GM18519 (cell line): ENCODE results near the gene MLLT6.
"Not testable (repeated sequence)": the region's sequence is repeated elsewhere in the genome, so short reads cannot be mapped to it uniquely, and the experiment has no call there.

Source experiments
- ATAC-seq: cut with Tn5 transposase; IDR thresholded peaks from one replicate; pipeline ENCODE4 v1.9.1; 2021; ENCODE audit warnings: mild to moderate bottlenecking, moderate library complexity; ENCODE audit not compliant: unreplicated experiment, low FRiP score

Gene MLLT6

GRCh38 chr17:38725066-38725465, 20.0 kb downstream of the MLLT6 start:
- no peak for ATAC-seq

GRCh38 chr17:38726145-38726544, 21.1 kb downstream of the MLLT6 start:
- not testable (repeated sequence) for ATAC-seq

- no peak for ATAC-seq
Measured at GRCh38 chr17:38727736-38728135, 22.7 kb downstream of the MLLT6 start.

GRCh38 chr17:38728290-38728831, 23.3 kb downstream of the MLLT6 start:
- ATAC-seq: no peak

- ATAC-seq: no peak
Measured at GRCh38 chr17:38729368-38729885, 24.4 kb downstream of the MLLT6 start.

GRCh38 chr17:38729886-38730525, 24.9 kb downstream of the MLLT6 start, which contains the start of gene CISD3:
Gene CISD3 (plus strand): TSS chr17:38730341. CDS start chr17:38730359, 18 bp downstream.
- peak; percentile 53 for ATAC-seq

GRCh38 chr17:38730526-38731379, 25.7 kb downstream of the MLLT6 start:
- no peak for ATAC-seq

- ATAC-seq: no peak
Measured at GRCh38 chr17:38731526-38732294, 26.6 kb downstream of the MLLT6 start.

- ATAC-seq: no peak
Measured at GRCh38 chr17:38732376-38733281, 27.6 kb downstream of the MLLT6 start.

- no peak for ATAC-seq
Measured at GRCh38 chr17:38733282-38733981, 28.4 kb downstream of the MLLT6 start.

GRCh38 chr17:38733982-38734973, 29.2 kb downstream of the MLLT6 start:
- no peak for ATAC-seq

GRCh38 chr17:38735161-38735997, 30.3 kb downstream of the MLLT6 start:
- ATAC-seq: no peak

GRCh38 chr17:38738007-38738662, 33.1 kb downstream of the MLLT6 start:
- no peak for ATAC-seq

- no peak for ATAC-seq
Measured at GRCh38 chr17:38738686-38739085, 33.6 kb downstream of the MLLT6 start.

GRCh38 chr17:38739305-38739704, 34.2 kb downstream of the MLLT6 start:
- ATAC-seq: no peak

GRCh38 chr17:38740044-38740443, 35.0 kb downstream of the MLLT6 start:
- ATAC-seq: no peak
